ENCODE results near the gene NAV3.

DNA sequence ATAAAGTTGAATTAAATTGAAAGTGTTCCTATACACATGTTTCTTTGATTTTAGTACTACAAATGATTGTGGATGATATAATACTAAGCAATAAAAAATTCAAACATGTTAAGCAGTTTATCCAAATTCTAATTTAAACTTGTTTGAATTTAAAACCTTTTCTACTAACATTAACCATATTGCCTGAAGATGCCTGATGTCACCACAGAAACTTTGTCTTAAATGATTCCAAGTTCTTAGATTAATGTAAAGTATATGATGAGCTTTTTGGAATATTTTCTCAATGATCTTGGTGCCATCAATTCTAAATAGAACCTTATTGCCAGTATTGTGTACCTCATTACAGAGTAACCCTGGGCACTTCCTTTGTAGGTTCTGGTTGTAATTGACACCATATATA, 259.6 kb downstream of the NAV3 start:
- TF ChIP-seq, protein P1, sequence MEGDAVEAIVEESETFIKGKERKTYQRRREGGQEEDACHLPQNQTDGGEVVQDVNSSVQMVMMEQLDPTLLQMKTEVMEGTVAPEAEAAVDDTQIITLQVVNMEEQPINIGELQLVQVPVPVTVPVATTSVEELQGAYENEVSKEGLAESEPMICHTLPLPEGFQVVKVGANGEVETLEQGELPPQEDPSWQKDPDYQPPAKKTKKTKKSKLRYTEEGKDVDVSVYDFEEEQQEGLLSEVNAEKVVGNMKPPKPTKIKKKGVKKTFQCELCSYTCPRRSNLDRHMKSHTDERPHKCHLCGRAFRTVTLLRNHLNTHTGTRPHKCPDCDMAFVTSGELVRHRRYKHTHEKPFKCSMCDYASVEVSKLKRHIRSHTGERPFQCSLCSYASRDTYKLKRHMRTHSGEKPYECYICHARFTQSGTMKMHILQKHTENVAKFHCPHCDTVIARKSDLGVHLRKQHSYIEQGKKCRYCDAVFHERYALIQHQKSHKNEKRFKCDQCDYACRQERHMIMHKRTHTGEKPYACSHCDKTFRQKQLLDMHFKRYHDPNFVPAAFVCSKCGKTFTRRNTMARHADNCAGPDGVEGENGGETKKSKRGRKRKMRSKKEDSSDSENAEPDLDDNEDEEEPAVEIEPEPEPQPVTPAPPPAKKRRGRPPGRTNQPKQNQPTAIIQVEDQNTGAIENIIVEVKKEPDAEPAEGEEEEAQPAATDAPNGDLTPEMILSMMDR (conservative IDR thresholded peaks at IDR 0.05; ENCODE audit: low read depth, low read length): no peak
- TF ChIP-seq EZH2 (IDR thresholded peaks at IDR 0.05; ENCODE audit: borderline replicate concordance, low read depth, low read length, poor library complexity, severe bottlenecking): no peak

All from A673 (cell line).